GM23248 (cell line): Measurements from ENCODE around the gene ADK.

Source experiments
- EZH2 ChIP-seq: fragments of 200-600 bp; sonication (generic); IDR thresholded peaks from 2 replicates; pipeline ENCODE4 v1.6.1; 2018; ENCODE audit warnings: antibody characterized with exemption, mild to moderate bottlenecking; ENCODE audit not compliant: insufficient read depth, poor library complexity, severe bottlenecking
- EZH2phosphoT487 ChIP-seq: fragments of 200-600 bp; sonication (generic); IDR thresholded peaks from 2 replicates; pipeline ENCODE4 v1.6.1; 2018; ENCODE audit warnings: antibody characterized with exemption, moderate library complexity, mild to moderate bottlenecking, low read depth; ENCODE audit not compliant: insufficient read depth

GRCh38 chr10:74658511-74658910, 507.5 kb downstream of the ADK start:
- TF ChIP-seq EZH2 (no peak), EZH2phosphoT487 (no peak)
